Large intestine (tissue), 3 donors: ENCODE data around the gene DDX4. TPM values are rescaled to one million over a fixed set of nuclear protein-coding genes. Genes with fewer than 3 reads are reported as not detected.

Experiments used
- DNase-seq, 2 donors: peaks; one replicate each; pipeline versions ENCODE4 v3.0.0 to v3.0.0-alpha.2; 2013
- H3K27ac ChIP-seq: one replicate; pipeline ENCODE4 v1.5.1; 2013; ENCODE audit warnings: low read length
- H3K27me3 ChIP-seq: 2 replicates; pipeline ENCODE4 v1.6.1; 2013; ENCODE audit warnings: low read length; ENCODE audit not compliant: control insufficient read depth, insufficient read depth
- H3K36me3 ChIP-seq: 2 replicates; pipeline ENCODE4 v1.6.1; 2013; ENCODE audit warnings: low read length; ENCODE audit not compliant: control insufficient read depth, insufficient read depth
- H3K4me1 ChIP-seq: one replicate; pipeline ENCODE4 v1.6.1; 2013; ENCODE audit warnings: low read length; ENCODE audit not compliant: control insufficient read depth, insufficient read depth
- H3K4me3 ChIP-seq: one replicate; pipeline ENCODE4 v1.5.1; 2013; ENCODE audit warnings: low read length
- H3K9me3 ChIP-seq: one replicate; pipeline ENCODE4 v1.6.1; 2013; ENCODE audit warnings: mild to moderate bottlenecking, low read depth, low read length, moderate library complexity; ENCODE audit not compliant: control insufficient read depth
- WGBS: methylation state at CpG from one replicate; pipeline ENCODE4 v1.1.5; 2013; ENCODE audit warnings: low lambda C conversion rate; ENCODE audit not compliant: insufficient coverage; 5-methylcytosine and 5-hydroxymethylcytosine counted together
- polyA plus RNA-seq: library from polyadenylated mRNA; unstranded; fragments of 120-200 nt; gene quantifications from one replicate; pipeline ENCODE4 v1.2.1, GENCODE V29; 2013

Gene DDX4
- polyA plus RNA-seq, 1 donor: 0.10 TPM

GRCh38 chr5:55860709-55861108 lies 122.8 kb downstream of the DDX4 start:
- WGBS: no CpG with 5 or more reads among the region's 4 CpGs
- Histone ChIP-seq H3K4me3 (no peak overlapping the region), H3K36me3 (no peaks in the 10 kb centered on the region), H3K9me3 (peaks cover 4% of the 10 kb centered on the region), H3K4me1 (no peaks in the 10 kb centered on the region), H3K27me3 (peaks cover 2% of the 10 kb centered on the region), H3K27ac (no peak overlapping the region)
- no peak for DNase-seq

GRCh38 chr5:55864606-55865541 lies 127.0 kb downstream of the DDX4 start:
- Histone ChIP-seq H3K27me3 (no peaks in the 10 kb centered on the region), H3K4me3 (no peak overlapping the region), H3K9me3 (peaks cover 4% of the 10 kb centered on the region), H3K4me1 (no peaks in the 10 kb centered on the region), H3K36me3 (no peaks in the 10 kb centered on the region), H3K27ac (no peak overlapping the region)
- 100% methylated on average over 2 of the region's 9 CpGs for WGBS
- DNase-seq: peak; percentile 51 to 70

GRCh38 chr5:55865831-55866230 lies 128.0 kb downstream of the DDX4 start:
- no CpG with 5 or more reads among the region's 3 CpGs for WGBS
- Histone ChIP-seq H3K4me3 (no peak overlapping the region), H3K27ac (no peak overlapping the region), H3K36me3 (no peaks in the 10 kb centered on the region), H3K9me3 (peaks cover 4% of the 10 kb centered on the region), H3K4me1 (no peaks in the 10 kb centered on the region), H3K27me3 (no peaks in the 10 kb centered on the region)
- DNase-seq: no peak

- Histone ChIP-seq H3K4me3 (no peak overlapping the region), H3K4me1 (no peaks in the 10 kb centered on the region), H3K27ac (no peak overlapping the region), H3K9me3 (peaks cover 4% of the 10 kb centered on the region), H3K36me3 (no peaks in the 10 kb centered on the region), H3K27me3 (no peaks in the 10 kb centered on the region)
- DNase-seq: no peak
- 100% methylated on average over 1 of the region's 8 CpGs for WGBS
These were observed 128.6 kb downstream of the DDX4 start for GRCh38 chr5:55866485-55866884.

Other genes with a start within 250 kb of the DDX4 start
- 54.7 TPM for gene PLPP1, start 203.1 kb upstream of the DDX4 start, polyA plus RNA-seq
- 25.9 TPM for gene SLC38A9, start 25.7 kb upstream of the DDX4 start, polyA plus RNA-seq
- 0.03 TPM for gene IL31RA, start 113.3 kb downstream of the DDX4 start, polyA plus RNA-seq